Muscle layer of duodenum (tissue), 2 donors: ENCODE data around the gene SDHB.

ENCODE experiments used
- H3K27ac ChIP-seq: one replicate; pipeline ENCODE4 v1.7.0; 2013; ENCODE audit warnings: mild to moderate bottlenecking, low read length
- H3K27me3 ChIP-seq: one replicate; pipeline ENCODE4 v1.7.0; 2013; ENCODE audit warnings: low read depth, mild to moderate bottlenecking, control low read depth, low read length
- H3K36me3 ChIP-seq, 2 donors: one replicate each; pipeline ENCODE4 v1.7.0; 2013; ENCODE audit warnings: low read length in 2 of 2, control low read depth in 1 of 2, mild to moderate bottlenecking in 1 of 2; ENCODE audit not compliant: insufficient read depth in 2 of 2, control insufficient read depth in 1 of 2
- H3K4me1 ChIP-seq, 2 donors: one replicate each; pipeline ENCODE4 v1.7.0; 2013; ENCODE audit warnings: low read length in 2 of 2, mild to moderate bottlenecking in 2 of 2, control low read depth in 1 of 2, moderate library complexity in 1 of 2; ENCODE audit not compliant: insufficient read depth in 2 of 2, control insufficient read depth in 1 of 2
- H3K4me3 ChIP-seq, 2 donors: one replicate each; pipeline ENCODE4 v1.7.0; 2013; ENCODE audit warnings: low read length in 2 of 2, low read depth in 1 of 2, mild to moderate bottlenecking in 1 of 2
- H3K9me3 ChIP-seq, 2 donors: one replicate each; pipeline ENCODE4 v1.7.0; 2013; ENCODE audit warnings: low read length in 2 of 2, control low read depth in 1 of 2, mild to moderate bottlenecking in 1 of 2; ENCODE audit not compliant: control insufficient read depth in 1 of 2
- donor health status: healthy.

The SDHB gene

GRCh38 chr1:16981269-16981849, 72.5 kb downstream of the SDHB start:
- H3K27ac ChIP-seq: no peak overlapping the region

GRCh38 chr1:16980473-16981268, 73.2 kb downstream of the SDHB start, which contains the start of gene MFAP2:
MFAP2 (minus strand) TSS chr1:16980620; CDS start chr1:16978273, 2,347 bp downstream.
- H3K4me3 ChIP-seq: peak within 1 kb of the TSS in 1 of 2 donors; percentile 56
- H3K9me3 ChIP-seq: no peaks in the 10 kb centered on the region
- H3K27ac ChIP-seq: no peak within 1 kb of the TSS
- peaks cover 0 to 22% of the 10 kb centered on the region in 2 donors for H3K4me1 ChIP-seq
- H3K36me3 ChIP-seq: peaks cover 0 to under 1% of the 10 kb centered on the region in 2 donors
- no peaks in the 10 kb centered on the region for H3K27me3 ChIP-seq

More at GRCh38 chr1:16981269-16981849, 72.5 kb downstream of the SDHB start:
- peaks cover 0 to 8% of the 10 kb centered on the region in 2 donors for H3K36me3 ChIP-seq
- H3K4me3 ChIP-seq: no peak overlapping the region
- H3K4me1 ChIP-seq: peaks cover 0 to 22% of the 10 kb centered on the region in 2 donors
- no peaks in the 10 kb centered on the region for H3K27me3 ChIP-seq
- H3K9me3 ChIP-seq: no peaks in the 10 kb centered on the region

GRCh38 chr1:16979475-16980327, 74.1 kb downstream of the SDHB start:
- Histone ChIP-seq H3K9me3 (no peaks in the 10 kb centered on the region), H3K4me1 (peaks cover 0 to 19% of the 10 kb centered on the region in 2 donors), H3K27ac (no peak overlapping the region), H3K4me3 (peak overlapping the region in 1 of 2 donors; percentile 56), H3K36me3 (no peaks in the 10 kb centered on the region), H3K27me3 (no peaks in the 10 kb centered on the region)

- peaks cover 0 to 17% of the 10 kb centered on the region in 2 donors for H3K4me1 ChIP-seq
- no peak overlapping the region for H3K27ac ChIP-seq
- no peaks in the 10 kb centered on the region for H3K9me3 ChIP-seq
- H3K36me3 ChIP-seq: no peaks in the 10 kb centered on the region
- no peaks in the 10 kb centered on the region for H3K27me3 ChIP-seq
- peak overlapping the region in 1 of 2 donors; percentile 56 for H3K4me3 ChIP-seq
Observed at GRCh38 chr1:16978567-16979474, 75.0 kb downstream of the SDHB start.

- no peak overlapping the region for H3K27ac ChIP-seq
- H3K27me3 ChIP-seq: no peaks in the 10 kb centered on the region
- no peaks in the 10 kb centered on the region for H3K36me3 ChIP-seq
- H3K9me3 ChIP-seq: no peaks in the 10 kb centered on the region
- H3K4me1 ChIP-seq: peaks cover 0 to 17% of the 10 kb centered on the region in 2 donors
- no peak overlapping the region for H3K4me3 ChIP-seq
Observed at GRCh38 chr1:16978139-16978538, 75.7 kb downstream of the SDHB start.

GRCh38 chr1:16977377-16977776, 76.5 kb downstream of the SDHB start:
- Histone ChIP-seq H3K27me3 (no peaks in the 10 kb centered on the region), H3K4me1 (peaks cover 0 to 17% of the 10 kb centered on the region in 2 donors), H3K36me3 (no peaks in the 10 kb centered on the region), H3K27ac (no peak overlapping the region), H3K4me3 (no peak overlapping the region), H3K9me3 (no peaks in the 10 kb centered on the region)

GRCh38 chr1:16976966-16977365, 76.9 kb downstream of the SDHB start:
- no peak overlapping the region for H3K4me3 ChIP-seq
- peaks cover 0 to 18% of the 10 kb centered on the region in 2 donors for H3K4me1 ChIP-seq
- H3K27ac ChIP-seq: no peak overlapping the region

GRCh38 chr1:16975838-16976237, 78.0 kb downstream of the SDHB start:
- H3K4me1 ChIP-seq: peaks cover 0 to 24% of the 10 kb centered on the region in 2 donors
- no peak overlapping the region for H3K4me3 ChIP-seq
- H3K27ac ChIP-seq: no peak overlapping the region
- H3K9me3 ChIP-seq: no peaks in the 10 kb centered on the region
- H3K36me3 ChIP-seq: no peaks in the 10 kb centered on the region
- no peaks in the 10 kb centered on the region for H3K27me3 ChIP-seq

More at GRCh38 chr1:16976966-16977365, 76.9 kb downstream of the SDHB start:
- Histone ChIP-seq H3K9me3 (no peaks in the 10 kb centered on the region), H3K27me3 (no peaks in the 10 kb centered on the region), H3K36me3 (no peaks in the 10 kb centered on the region)

- Histone ChIP-seq H3K4me3 (no peak overlapping the region), H3K9me3 (no peaks in the 10 kb centered on the region), H3K36me3 (peaks cover 0 to 6% of the 10 kb centered on the region in 2 donors), H3K27me3 (no peaks in the 10 kb centered on the region), H3K4me1 (peaks cover 0 to 21% of the 10 kb centered on the region in 2 donors), H3K27ac (no peak overlapping the region)
Observed at GRCh38 chr1:16975211-16975610, 78.6 kb downstream of the SDHB start.

GRCh38 chr1:16973215-16973614, 80.6 kb downstream of the SDHB start:
- H3K4me1 ChIP-seq: peaks cover 0 to 10% of the 10 kb centered on the region in 2 donors
- H3K36me3 ChIP-seq: peaks cover 0 to 18% of the 10 kb centered on the region in 2 donors
- no peaks in the 10 kb centered on the region for H3K9me3 ChIP-seq
- no peak overlapping the region for H3K27ac ChIP-seq
- H3K27me3 ChIP-seq: no peaks in the 10 kb centered on the region
- H3K4me3 ChIP-seq: no peak overlapping the region
